Stimulated activated CD8-positive, alpha-beta memory T cell treated with anti-CD3 and anti-CD28 coated beads, Interleukin-7, amount 100 ng/mL, for 24 hours (primary cell): Measurements from ENCODE around the gene PLEKHA7.
"Not testable (repeated sequence)": the region's sequence is repeated elsewhere in the genome, so short reads cannot be mapped to it uniquely, and the experiment has no call there.

ENCODE experiments used
- DNase-seq: peaks from one replicate; pipeline ENCODE4 v3.0.0-alpha.2; 2020; ENCODE audit warnings: low read depth

The PLEKHA7 gene

DNA sequence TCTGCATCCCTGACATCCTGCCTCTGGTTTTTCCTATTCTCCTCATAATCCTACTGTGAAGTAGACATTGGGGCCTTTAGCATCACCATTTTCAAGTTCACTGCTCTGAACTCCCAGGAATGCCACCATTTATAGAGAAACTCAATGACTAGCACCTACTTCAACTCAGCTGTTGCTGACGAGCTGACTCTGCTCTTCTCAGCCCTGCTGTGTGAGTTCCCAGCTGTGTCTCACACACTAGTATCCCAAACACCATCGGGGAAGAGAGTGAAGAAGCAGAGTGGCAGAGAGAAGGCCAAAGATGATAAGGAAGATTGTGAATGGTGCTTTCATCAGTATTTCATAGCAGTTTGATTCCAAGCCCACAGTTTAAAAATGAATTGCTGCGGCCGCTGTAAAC, 71.9 kb downstream of the PLEKHA7 start:
- DNase-seq: no peak

DNA sequence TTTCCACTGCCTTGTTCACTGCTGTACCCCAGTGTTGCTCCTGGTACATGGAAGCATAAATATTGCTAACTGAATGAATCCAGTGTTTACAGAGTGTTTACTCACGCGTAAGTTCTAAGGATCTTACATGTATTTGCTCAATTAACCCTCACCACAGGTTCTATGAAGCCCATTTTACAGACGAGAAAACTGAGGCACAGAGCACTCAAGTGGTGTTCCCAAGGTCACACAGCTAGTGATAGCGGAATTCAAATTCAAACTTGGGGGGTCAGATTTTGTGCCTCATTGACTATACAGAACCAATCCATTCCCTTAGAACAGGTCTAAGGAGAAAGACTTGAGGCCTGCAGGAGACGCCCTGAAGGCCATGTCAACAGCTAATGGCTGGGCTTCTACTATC, 72.3 kb downstream of the PLEKHA7 start:
- no peak for DNase-seq

DNA sequence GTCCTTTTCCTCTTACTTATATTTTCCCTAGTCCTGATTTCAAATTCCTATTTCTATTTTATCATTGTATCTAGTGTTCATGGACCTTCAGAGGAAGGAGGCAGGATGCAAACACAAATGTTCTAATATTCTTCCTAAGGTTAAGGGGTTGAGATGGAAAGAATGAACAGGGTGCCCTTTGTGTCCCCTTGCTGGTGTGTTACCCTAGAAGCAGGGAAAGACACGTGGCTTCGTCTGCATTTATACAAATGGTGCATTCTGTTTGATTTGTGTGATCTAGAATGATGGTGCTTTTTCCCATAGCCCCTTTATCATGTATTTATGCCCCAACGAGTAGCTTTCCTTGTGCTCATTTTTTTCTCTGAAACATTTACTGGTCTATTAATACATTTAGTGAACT, 76.2 kb downstream of the PLEKHA7 start:
- DNase-seq: no peak

DNA sequence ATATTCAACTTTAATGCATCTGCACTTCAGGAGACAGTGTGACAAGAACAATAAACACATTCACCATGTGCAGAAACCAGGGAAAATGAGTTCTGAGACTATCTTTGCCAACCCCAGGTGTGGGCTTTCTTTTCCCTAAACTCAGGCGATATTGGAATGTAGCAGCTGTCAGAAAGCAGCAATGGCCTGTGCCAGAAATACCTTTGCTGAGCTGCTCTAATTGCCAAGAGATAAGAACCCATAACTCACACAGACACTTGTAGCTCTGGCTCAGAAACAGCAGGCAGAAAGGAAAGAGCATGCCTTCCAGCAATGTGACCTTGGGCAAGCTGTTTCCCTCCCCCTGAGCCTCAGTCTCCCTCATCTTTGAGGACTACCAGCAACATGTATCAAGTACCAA, 77.6 kb downstream of the PLEKHA7 start:
- DNase-seq: no peak

DNA sequence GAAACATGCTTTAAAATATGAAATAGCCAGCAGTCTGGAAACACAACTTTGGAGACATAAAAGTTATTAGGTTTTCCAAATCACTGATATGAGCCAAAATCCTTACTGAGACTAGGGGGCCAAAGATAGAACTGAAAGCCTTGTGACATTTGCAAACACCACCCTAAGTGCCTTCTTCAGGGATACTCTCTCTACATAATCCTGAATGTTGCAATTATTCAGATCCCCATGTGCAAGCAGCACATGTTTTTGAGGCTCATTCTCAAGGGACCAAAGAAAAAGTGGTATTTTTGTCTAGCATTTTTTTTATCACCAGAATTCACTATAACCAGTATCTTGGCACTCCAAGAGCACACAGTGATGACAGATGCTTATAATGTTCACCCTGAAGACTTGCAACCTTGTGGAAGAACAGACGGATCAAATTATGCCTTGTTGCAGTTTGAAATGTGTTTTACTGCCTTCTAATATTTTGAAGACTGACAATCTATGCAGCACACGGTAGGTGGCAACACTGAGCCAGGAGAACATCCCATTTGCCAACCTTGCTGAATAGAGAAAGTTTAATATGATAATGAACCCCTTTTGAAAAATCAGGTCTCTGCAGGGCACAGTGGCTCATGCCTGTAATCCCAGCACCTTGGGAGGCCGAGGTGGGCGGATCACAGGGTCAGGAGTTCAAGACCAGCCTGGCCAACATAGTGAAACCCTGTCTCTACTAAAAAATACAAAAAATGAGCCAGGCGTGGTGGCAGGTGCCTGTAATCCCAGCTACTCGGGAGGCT, 78.5 kb downstream of the PLEKHA7 start:
- no peak for DNase-seq

DNA sequence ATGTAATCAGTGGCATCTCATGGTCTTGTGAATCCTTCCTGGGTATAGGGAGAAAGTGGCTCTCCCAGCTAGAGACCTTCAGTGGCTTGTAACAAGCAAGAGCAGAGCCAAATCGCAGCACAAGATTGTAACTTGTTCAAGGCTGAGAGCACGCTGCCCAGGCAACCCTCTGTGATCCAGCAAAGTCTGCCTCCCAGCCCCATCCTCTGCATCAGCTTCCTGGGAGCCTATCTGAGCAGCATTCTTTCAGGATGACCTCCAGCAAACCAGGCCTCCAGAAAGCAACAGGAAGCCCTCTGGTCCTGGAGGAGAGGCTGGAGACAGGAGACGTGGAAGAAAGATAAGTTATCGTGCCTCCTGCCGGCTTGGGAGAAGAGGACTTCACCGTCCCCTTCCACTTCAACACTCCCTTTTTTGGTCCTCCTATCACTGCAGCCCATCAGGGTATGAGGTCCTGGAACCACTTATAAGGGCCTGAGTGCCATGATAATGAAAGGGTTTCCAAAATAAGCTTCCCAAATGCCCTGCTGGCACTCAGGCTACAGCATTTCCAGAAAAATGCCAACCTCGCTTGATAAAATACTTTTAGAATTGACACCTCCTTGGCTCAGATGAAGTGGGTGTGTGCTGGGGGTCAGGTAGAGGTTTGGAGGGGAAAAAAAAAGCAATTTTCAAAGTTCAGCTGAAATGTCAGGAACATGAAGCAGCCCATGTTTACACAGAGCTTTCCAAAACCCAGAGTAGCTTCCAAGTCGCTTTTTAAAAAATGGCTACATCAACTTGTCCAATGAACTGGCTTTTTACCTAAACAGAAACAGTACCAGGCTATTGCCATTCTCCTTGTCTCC, 80.2 kb downstream of the PLEKHA7 start:
- DNase-seq: no peak

- no peak for DNase-seq
Measured at GRCh38 chr11:16933291-16933690, 80.9 kb downstream of the PLEKHA7 start.

GRCh38 chr11:16928044-16928443, 86.2 kb downstream of the PLEKHA7 start:
- no peak for DNase-seq

- DNase-seq: no peak
Measured at GRCh38 chr11:16926883-16927626, 87.2 kb downstream of the PLEKHA7 start.

GRCh38 chr11:16925561-16926065, 88.6 kb downstream of the PLEKHA7 start:
- no peak for DNase-seq

GRCh38 chr11:16924826-16925560, 89.2 kb downstream of the PLEKHA7 start:
- no peak for DNase-seq

GRCh38 chr11:16924462-16924825, 89.8 kb downstream of the PLEKHA7 start:
- no peak for DNase-seq

DNA sequence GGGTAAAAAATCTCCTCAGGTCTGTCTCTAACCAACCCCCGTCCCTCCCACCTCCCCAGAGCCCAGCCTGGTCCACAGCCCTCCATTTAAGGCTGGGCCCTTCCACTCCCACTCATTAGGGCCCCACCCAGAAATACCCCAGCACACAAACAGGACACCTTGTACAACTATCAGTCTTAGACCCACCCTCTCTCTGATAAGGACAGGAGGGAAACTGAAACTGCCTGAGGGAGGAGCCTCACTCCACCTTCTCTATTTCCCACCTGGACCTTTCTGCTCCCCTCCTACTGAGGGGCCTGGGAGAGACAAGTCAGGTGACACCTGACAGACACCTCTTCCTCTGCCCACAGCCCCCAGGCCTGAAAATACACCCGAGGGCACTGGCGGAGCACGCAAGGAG, 90.2 kb downstream of the PLEKHA7 start:
- no peak for DNase-seq

DNA sequence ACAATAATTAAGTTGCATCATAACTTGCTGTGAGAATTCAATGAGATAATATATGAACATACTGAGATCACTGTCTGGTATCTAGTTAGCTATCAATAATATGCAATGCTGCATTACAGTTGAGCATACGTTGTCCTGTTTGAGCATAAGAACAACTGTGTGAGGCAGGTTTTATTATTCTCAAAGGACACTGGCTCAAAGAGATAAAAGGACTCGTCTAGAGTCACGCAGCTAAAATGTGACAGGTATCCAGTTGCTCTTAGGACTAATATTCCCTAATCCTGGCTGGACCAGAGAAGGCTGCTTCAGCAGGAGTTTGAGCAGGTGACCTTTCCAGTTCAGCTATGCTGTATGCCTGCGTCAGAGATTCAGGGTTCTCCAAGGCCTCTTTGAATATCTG, 92.5 kb downstream of the PLEKHA7 start:
- no peak for DNase-seq

- DNase-seq: no peak
Measured at GRCh38 chr11:16921019-16921418, 93.2 kb downstream of the PLEKHA7 start.

- DNase-seq: no peak
Measured at GRCh38 chr11:16920559-16920958, 93.7 kb downstream of the PLEKHA7 start.

GRCh38 chr11:16918543-16919182, 95.6 kb downstream of the PLEKHA7 start:
- not testable (repeated sequence) for DNase-seq

DNA sequence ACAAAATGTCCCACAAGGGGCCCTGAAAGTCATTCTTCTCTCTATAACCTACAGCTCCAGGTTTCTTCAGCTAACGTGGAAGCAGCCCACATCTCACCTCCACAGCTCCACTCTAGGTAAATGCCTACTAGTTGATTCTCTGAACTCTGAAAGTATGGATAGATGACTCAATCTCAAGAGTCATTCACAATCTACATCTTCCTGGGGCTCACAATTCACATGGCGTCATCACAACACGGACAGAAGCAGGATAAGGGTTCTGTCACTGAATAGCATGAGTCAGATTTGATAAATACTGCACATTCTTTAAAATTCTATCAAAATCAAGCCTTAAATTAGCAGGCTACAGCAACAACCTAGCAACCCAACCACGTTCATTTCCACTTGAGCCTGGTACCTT, 96.3 kb downstream of the PLEKHA7 start:
- no peak for DNase-seq

GRCh38 chr11:16912692-16913111, 101.5 kb downstream of the PLEKHA7 start:
- DNase-seq: no peak

DNA sequence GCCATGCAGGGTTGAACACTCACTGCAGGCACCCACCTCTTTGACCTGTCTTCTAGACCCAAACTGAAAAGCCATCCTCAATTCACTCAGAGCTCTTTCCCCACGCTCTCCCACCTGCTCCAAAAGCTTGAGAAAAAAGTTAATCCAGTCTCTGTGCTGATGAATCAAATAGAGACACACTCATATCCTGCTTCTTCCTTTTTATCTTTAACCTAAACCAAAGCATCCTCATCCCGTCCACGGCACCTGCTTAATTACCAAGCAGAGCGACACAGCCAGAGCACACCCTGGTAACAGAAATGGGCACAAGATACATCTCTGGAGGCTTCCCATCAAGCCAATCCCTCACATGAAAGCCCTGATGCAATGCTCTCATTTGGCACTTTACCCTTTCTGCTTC, 102.6 kb downstream of the PLEKHA7 start:
- no peak for DNase-seq

DNA sequence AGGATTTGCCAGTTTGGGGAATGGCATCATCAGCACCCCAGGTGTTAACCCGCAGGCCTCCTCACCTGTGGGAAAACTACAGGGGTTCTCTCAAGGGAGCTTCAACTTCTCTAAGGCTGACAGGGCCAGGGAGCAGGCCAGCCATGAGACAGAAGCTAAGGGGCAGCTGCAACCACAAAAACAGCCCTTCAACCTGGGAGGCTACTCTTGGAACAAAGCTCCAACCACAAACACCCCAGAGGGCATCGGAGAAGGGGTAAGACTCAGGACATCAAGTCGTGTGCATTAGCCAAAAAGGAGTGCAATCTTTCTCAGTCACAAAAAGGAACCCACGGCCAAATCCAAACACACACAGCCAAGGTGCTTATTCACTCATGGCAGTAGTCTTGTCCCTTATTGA, 103.0 kb downstream of the PLEKHA7 start:
- DNase-seq: no peak
